Measurements from ENCODE around the gene ACSM6.
"Not testable (repeated sequence)": the region's sequence is repeated elsewhere in the genome, so short reads cannot be mapped to it uniquely, and the experiment has no call there.

ACSM6 gene

DNA sequence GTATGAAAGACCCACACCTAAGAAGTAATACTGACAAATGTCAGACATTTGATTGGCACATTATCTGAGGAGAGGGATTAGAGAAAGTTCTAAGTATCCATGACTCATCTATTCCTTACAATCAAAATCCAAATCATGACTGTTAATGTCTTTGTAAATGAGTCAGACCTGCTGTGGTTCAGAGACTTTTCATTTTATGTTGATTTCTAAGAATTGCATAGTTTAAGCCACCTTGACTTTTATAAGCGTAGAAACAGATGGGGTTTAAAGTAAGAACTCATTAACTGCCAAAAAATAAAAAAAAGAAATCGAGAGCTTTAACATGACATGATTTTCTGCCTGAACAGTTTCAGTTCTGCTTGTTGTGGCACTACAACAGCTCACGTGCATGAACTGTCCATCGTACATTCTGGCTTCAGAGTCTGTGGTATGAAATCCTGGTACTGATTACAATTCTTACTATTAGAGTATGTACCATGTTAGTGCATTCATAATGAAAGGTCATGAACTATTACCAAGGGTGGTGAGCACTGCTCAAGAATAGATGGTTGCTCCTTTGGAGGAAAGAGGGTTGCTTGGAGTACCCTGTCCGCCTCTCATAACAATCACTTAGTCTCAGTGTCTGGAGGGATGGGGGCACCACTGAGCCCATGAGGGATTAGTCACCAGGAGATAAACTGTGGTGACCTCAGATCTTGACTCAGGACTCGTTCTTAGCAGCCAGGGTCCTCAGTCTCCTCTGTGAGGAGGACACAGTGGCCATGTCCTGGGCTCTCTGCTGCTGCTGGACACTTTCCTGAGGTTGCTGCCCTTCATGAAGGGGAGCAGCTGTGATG lies 42.2 kb downstream of the ACSM6 start:
- WGBS (ENCODE audit: extremely low coverage, insufficient coverage, insufficient read length): no CpG with 5 or more reads among the region's 6 CpGs
- H3K36me3 ChIP-seq (ENCODE audit: control insufficient read depth in 1 of 2, insufficient read depth in 2 of 2, low read length in 2 of 2): peaks cover 29 to 49% of the 10 kb centered on the region in 2 experiments
- H4K91ac ChIP-seq (ENCODE audit: low read depth, low read length): no peak overlapping the region
- no peak overlapping the region for H3K4me3 ChIP-seq (ENCODE audit: low read depth, low read length)
- no peak overlapping the region for H2AK5ac ChIP-seq (ENCODE audit: low read length)
- H4K12ac ChIP-seq (ENCODE audit: low read depth, low read length): no peak overlapping the region
- no peaks in the 10 kb centered on the region for H3K79me2 ChIP-seq (ENCODE audit: control insufficient read depth, insufficient read depth, low read length, poor library complexity)
- no peak overlapping the region for H2AFZ ChIP-seq (ENCODE audit: insufficient read depth, low read length, poor library complexity)
- peaks cover 2% of the 10 kb centered on the region for H3K9me3 ChIP-seq (ENCODE audit: insufficient read depth, low read depth, low read length)
- H3K79me1 ChIP-seq (ENCODE audit: low read length): no peaks in the 10 kb centered on the region
- H3K27ac ChIP-seq (ENCODE audit: low read depth, low read length): no peak overlapping the region
- H2BK120ac ChIP-seq (ENCODE audit: insufficient read depth, low read length, poor library complexity): no peak overlapping the region
- H2BK12ac ChIP-seq (ENCODE audit: low read length): no peak overlapping the region
- H3K9ac ChIP-seq (ENCODE audit: low read length): no peak overlapping the region
- H3K18ac ChIP-seq (ENCODE audit: low read length): no peak overlapping the region
- H2BK5ac ChIP-seq (ENCODE audit: low read depth, low read length, poor library complexity): no peak overlapping the region
- no peak overlapping the region for H3K14ac ChIP-seq (ENCODE audit: low read length)
- no peak overlapping the region for H3K4ac ChIP-seq (ENCODE audit: low read depth, low read length)
- no peak overlapping the region for H4K8ac ChIP-seq (ENCODE audit: low read depth, low read length)
- H3K23ac ChIP-seq (ENCODE audit: low read length): no peak overlapping the region
- no peak for DNase-seq
- H3K4me2 ChIP-seq (ENCODE audit: low read length): no peak overlapping the region
- H3K4me1 ChIP-seq (ENCODE audit: control insufficient read depth in 1 of 2, insufficient read depth in 2 of 2, low read length in 2 of 2): no peaks in the 10 kb centered on the region
- H3K27me3 ChIP-seq (ENCODE audit: insufficient read depth, low read length): no peaks in the 10 kb centered on the region

DNA sequence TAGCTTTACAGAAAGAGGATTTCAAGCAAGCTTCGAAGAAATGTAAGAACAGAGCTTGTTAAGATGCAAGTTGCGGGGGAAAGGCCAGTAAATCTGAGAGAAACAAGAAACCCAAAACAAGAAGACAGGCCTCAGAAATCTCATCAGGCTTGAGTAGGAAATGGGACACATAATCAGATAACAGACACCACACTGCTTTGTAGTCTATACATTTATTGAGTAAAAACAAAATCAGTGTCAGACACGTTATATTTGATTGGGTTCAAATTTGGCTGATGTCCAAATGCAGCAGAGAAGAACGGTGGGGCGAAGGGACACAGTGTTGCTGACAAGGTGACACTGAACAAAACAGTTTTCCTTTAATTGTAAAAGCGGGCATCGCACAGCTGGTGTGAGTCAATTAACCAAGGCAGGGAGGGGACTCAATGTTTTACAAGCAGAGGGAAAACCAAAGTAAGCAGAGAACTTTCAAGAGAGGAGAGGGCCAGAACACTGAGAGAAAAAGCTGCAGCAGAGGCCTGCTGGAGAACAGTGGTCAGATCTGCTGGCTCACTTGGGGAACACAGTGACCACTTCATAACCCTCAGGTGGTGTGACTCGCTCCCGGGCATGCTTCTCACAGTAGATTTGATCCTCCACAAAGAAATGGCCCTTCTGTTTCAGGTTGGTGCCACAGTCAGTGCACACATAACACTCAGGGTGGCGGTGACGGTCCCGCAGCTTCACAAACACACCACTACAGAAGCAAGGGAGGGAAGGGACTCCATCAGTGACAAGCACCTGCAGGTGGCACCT lies 43.5 kb downstream of the ACSM6 start:
- no peak overlapping the region for H2AK5ac ChIP-seq (ENCODE audit: low read length)
- H2AFZ ChIP-seq (ENCODE audit: insufficient read depth, low read length, poor library complexity): no peak overlapping the region
- no peak overlapping the region for H3K4ac ChIP-seq (ENCODE audit: low read depth, low read length)
- peaks cover 41 to 60% of the 10 kb centered on the region in 2 experiments for H3K36me3 ChIP-seq (ENCODE audit: control insufficient read depth in 1 of 2, insufficient read depth in 2 of 2, low read length in 2 of 2)
- H3K9me3 ChIP-seq (ENCODE audit: insufficient read depth, low read depth, low read length): peaks cover 2% of the 10 kb centered on the region
- no peaks in the 10 kb centered on the region for H3K79me1 ChIP-seq (ENCODE audit: low read length)
- H2BK120ac ChIP-seq (ENCODE audit: insufficient read depth, low read length, poor library complexity): no peak overlapping the region
- H3K27ac ChIP-seq (ENCODE audit: low read depth, low read length): no peak overlapping the region
- H3K18ac ChIP-seq (ENCODE audit: low read length): no peak overlapping the region
- H2BK5ac ChIP-seq (ENCODE audit: low read depth, low read length, poor library complexity): no peak overlapping the region
- H4K12ac ChIP-seq (ENCODE audit: low read depth, low read length): no peak overlapping the region
- no peak for DNase-seq
- H3K14ac ChIP-seq (ENCODE audit: low read length): no peak overlapping the region
- no peak overlapping the region for H3K23ac ChIP-seq (ENCODE audit: low read length)
- no peak overlapping the region for H4K8ac ChIP-seq (ENCODE audit: low read depth, low read length)
- H3K9ac ChIP-seq (ENCODE audit: low read length): no peak overlapping the region
- H3K4me3 ChIP-seq (ENCODE audit: low read depth, low read length): no peak overlapping the region
- H3K79me2 ChIP-seq (ENCODE audit: control insufficient read depth, insufficient read depth, low read length, poor library complexity): no peaks in the 10 kb centered on the region
- no peak overlapping the region for H2BK12ac ChIP-seq (ENCODE audit: low read length)
- H3K4me1 ChIP-seq (ENCODE audit: control insufficient read depth in 1 of 2, insufficient read depth in 2 of 2, low read length in 2 of 2): no peaks in the 10 kb centered on the region
- WGBS (ENCODE audit: extremely low coverage, insufficient coverage, insufficient read length): no CpG with 5 or more reads among the region's 12 CpGs
- H4K91ac ChIP-seq (ENCODE audit: low read depth, low read length): no peak overlapping the region
- H3K4me2 ChIP-seq (ENCODE audit: low read length): no peak overlapping the region
- no peaks in the 10 kb centered on the region for H3K27me3 ChIP-seq (ENCODE audit: insufficient read depth, low read length)

DNA sequence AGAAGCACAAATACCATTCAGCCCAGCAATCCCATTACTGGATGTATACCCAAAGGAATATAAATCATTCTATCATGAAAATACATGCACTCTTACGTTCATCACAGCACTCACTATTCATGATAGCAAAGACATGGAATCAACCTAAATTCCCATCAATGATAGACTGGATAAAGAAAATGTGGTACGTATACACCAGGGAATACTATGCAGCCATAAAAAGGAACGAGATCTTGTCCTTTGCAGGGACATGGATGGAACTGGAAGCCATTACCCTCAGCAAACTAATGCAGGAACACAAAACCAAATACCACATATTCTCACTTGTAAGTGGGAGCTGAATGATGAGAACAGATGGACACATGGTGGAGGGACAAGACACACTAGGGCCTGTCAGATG lies 46.1 kb downstream of the ACSM6 start:
- not testable (repeated sequence) for H3K4me3 ChIP-seq (ENCODE audit: low read depth, low read length); H4K8ac ChIP-seq (ENCODE audit: low read depth, low read length); H3K79me1 ChIP-seq (ENCODE audit: low read length); H3K18ac ChIP-seq (ENCODE audit: low read length); H3K4me2 ChIP-seq (ENCODE audit: low read length); H4K91ac ChIP-seq (ENCODE audit: low read depth, low read length); H2AK5ac ChIP-seq (ENCODE audit: low read length); H3K9me3 ChIP-seq (ENCODE audit: insufficient read depth, low read depth, low read length); DNase-seq; H3K27me3 ChIP-seq (ENCODE audit: insufficient read depth, low read length); H2BK12ac ChIP-seq (ENCODE audit: low read length); H3K79me2 ChIP-seq (ENCODE audit: control insufficient read depth, insufficient read depth, low read length, poor library complexity); H3K27ac ChIP-seq (ENCODE audit: low read depth, low read length); H3K14ac ChIP-seq (ENCODE audit: low read length); H3K23ac ChIP-seq (ENCODE audit: low read length); H2AFZ ChIP-seq (ENCODE audit: insufficient read depth, low read length, poor library complexity); H3K4me1 ChIP-seq (ENCODE audit: control insufficient read depth in 1 of 2, insufficient read depth in 2 of 2, low read length in 2 of 2); H2BK120ac ChIP-seq (ENCODE audit: insufficient read depth, low read length, poor library complexity); H2BK5ac ChIP-seq (ENCODE audit: low read depth, low read length, poor library complexity); H3K4ac ChIP-seq (ENCODE audit: low read depth, low read length); H3K9ac ChIP-seq (ENCODE audit: low read length); H4K12ac ChIP-seq (ENCODE audit: low read depth, low read length)
- WGBS (ENCODE audit: extremely low coverage, insufficient coverage, insufficient read length): no CpG with 5 or more reads among the region's 3 CpGs
- H3K36me3 ChIP-seq (ENCODE audit: control insufficient read depth in 1 of 2, insufficient read depth in 2 of 2, low read length in 2 of 2): peaks cover 49 to 59% of the 10 kb centered on the region in 2 experiments

DNA sequence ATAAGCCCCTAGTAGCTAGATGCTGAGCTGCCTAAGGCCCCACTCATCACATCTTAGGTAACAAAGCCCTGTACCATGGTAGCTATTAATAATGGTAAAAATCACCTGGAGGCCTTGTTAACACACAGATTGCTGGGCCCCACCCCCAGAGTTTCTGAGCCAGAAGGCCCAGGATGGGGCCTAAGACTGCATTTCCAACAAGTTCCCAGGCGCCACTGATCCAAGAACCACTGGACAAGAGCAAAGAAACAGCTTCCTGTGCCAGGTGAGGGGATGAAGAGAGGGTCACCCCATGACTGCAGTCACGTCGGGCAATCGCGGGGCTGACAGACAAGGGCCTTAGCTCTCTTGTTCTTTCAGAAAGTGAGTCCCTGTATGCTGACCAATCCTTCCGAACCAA lies 46.8 kb downstream of the ACSM6 start:
- no CpG with 5 or more reads among the region's 6 CpGs for WGBS (ENCODE audit: extremely low coverage, insufficient coverage, insufficient read length)
- no peak overlapping the region for H2BK5ac ChIP-seq (ENCODE audit: low read depth, low read length, poor library complexity)
- no peak overlapping the region for H3K9ac ChIP-seq (ENCODE audit: low read length)

More for the DNA sequence above, 46.8 kb downstream of the ACSM6 start:
- no peak overlapping the region for H4K8ac ChIP-seq (ENCODE audit: low read depth, low read length)
- no peak overlapping the region for H3K4me2 ChIP-seq (ENCODE audit: low read length)
- DNase-seq: no peak
- H3K4me1 ChIP-seq (ENCODE audit: control insufficient read depth in 1 of 2, insufficient read depth in 2 of 2, low read length in 2 of 2): no peaks in the 10 kb centered on the region
- H3K4ac ChIP-seq (ENCODE audit: low read depth, low read length): no peak overlapping the region
- H3K79me1 ChIP-seq (ENCODE audit: low read length): no peaks in the 10 kb centered on the region
- H2BK120ac ChIP-seq (ENCODE audit: insufficient read depth, low read length, poor library complexity): no peak overlapping the region
- H3K14ac ChIP-seq (ENCODE audit: low read length): no peak overlapping the region
- no peak overlapping the region for H3K27ac ChIP-seq (ENCODE audit: low read depth, low read length)
- peaks cover 51 to 63% of the 10 kb centered on the region in 2 experiments for H3K36me3 ChIP-seq (ENCODE audit: control insufficient read depth in 1 of 2, insufficient read depth in 2 of 2, low read length in 2 of 2)
- H4K12ac ChIP-seq (ENCODE audit: low read depth, low read length): no peak overlapping the region
- H2BK12ac ChIP-seq (ENCODE audit: low read length): no peak overlapping the region
- H3K79me2 ChIP-seq (ENCODE audit: control insufficient read depth, insufficient read depth, low read length, poor library complexity): no peaks in the 10 kb centered on the region
- no peak overlapping the region for H2AFZ ChIP-seq (ENCODE audit: insufficient read depth, low read length, poor library complexity)
- no peak overlapping the region for H3K4me3 ChIP-seq (ENCODE audit: low read depth, low read length)
- no peaks in the 10 kb centered on the region for H3K9me3 ChIP-seq (ENCODE audit: insufficient read depth, low read depth, low read length)
- H3K23ac ChIP-seq (ENCODE audit: low read length): no peak overlapping the region
- H3K27me3 ChIP-seq (ENCODE audit: insufficient read depth, low read length): no peaks in the 10 kb centered on the region
- H2AK5ac ChIP-seq (ENCODE audit: low read length): no peak overlapping the region
- H4K91ac ChIP-seq (ENCODE audit: low read depth, low read length): no peak overlapping the region
- no peak overlapping the region for H3K18ac ChIP-seq (ENCODE audit: low read length)
